Measurements from ENCODE around the gene TRNAU1AP. TPM values are rescaled to one million over a fixed set of nuclear protein-coding genes. Genes with fewer than 3 reads are reported as not detected.

TRNAU1AP gene
- total RNA-seq, 1 donor from 2014 or later = 23.2 TPM

DNA sequence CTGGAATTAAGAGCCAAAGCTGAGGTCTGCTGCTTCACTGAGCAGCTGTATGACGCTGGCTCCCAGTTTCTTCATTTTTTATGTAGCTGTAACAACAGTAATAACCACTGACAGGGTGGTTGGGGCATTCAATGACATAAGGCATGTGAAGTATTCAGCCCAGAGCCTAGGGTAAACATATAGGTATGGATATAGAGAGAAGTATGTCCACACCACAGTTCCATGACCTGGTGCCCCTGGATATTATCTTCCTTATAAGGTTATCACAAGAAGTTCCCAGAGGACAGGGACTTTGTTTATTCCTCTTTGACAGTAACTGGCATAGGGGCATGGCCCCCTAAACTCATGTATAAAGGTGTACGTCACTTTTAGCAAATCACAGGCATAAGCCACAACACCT is 53.9 kb downstream of the TRNAU1AP start:
- no peak for FAIRE-seq
- Histone ChIP-seq H3K36me3 (ENCODE audit: control insufficient read depth, insufficient read depth, low read length) (peaks cover 12% of the 10 kb centered on the region), H3K4me3 (ENCODE audit: low read depth, low read length) (no peak overlapping the region), H3K27me3 (ENCODE audit: control insufficient read depth, insufficient read depth, low read length) (no peaks in the 10 kb centered on the region)
- DNase-seq (ENCODE audit: low read depth) = no peak
- TF ChIP-seq, protein P1, sequence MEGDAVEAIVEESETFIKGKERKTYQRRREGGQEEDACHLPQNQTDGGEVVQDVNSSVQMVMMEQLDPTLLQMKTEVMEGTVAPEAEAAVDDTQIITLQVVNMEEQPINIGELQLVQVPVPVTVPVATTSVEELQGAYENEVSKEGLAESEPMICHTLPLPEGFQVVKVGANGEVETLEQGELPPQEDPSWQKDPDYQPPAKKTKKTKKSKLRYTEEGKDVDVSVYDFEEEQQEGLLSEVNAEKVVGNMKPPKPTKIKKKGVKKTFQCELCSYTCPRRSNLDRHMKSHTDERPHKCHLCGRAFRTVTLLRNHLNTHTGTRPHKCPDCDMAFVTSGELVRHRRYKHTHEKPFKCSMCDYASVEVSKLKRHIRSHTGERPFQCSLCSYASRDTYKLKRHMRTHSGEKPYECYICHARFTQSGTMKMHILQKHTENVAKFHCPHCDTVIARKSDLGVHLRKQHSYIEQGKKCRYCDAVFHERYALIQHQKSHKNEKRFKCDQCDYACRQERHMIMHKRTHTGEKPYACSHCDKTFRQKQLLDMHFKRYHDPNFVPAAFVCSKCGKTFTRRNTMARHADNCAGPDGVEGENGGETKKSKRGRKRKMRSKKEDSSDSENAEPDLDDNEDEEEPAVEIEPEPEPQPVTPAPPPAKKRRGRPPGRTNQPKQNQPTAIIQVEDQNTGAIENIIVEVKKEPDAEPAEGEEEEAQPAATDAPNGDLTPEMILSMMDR (IDR thresholded peaks at IDR 0.05; ENCODE audit: insufficient read depth, low read length, severe bottlenecking) = no peak

DNA sequence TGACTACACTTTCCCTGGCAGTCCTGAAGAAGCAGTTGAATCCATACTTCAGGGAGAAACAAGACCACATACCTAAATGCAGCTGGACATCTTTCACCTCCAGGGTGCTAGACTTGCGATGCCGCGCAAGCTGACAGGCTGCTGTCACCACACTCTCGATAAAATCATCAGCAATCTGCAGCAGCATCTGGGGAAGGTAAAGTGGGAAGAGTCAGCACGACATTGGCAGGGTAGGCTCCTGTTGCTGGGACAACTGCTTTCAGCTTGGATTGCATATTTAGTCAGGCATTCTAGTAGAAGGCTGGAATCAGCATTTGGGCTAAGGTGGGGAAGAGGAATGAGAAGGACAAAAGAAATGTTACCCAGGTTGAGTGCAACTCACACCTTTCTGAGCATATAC is 60.3 kb downstream of the TRNAU1AP start:
- no peak overlapping the region for H3K4me3 ChIP-seq (ENCODE audit: low read depth, low read length)
- FAIRE-seq (peak; percentile 73), DNase-seq (ENCODE audit: low read depth) (no peak)
- TF ChIP-seq, protein P1 (IDR thresholded peaks at IDR 0.05; ENCODE audit: insufficient read depth, low read length, severe bottlenecking) = no peak
- peaks cover 14% of the 10 kb centered on the region for H3K36me3 ChIP-seq (ENCODE audit: control insufficient read depth, insufficient read depth, low read length)
- no peaks in the 10 kb centered on the region for H3K27me3 ChIP-seq (ENCODE audit: control insufficient read depth, insufficient read depth, low read length)

Other genes with a start within 250 kb of the TRNAU1AP start
- gene MED18, start 224.0 kb upstream of the TRNAU1AP start, total RNA-seq = 55.0 and 59.5 TPM in 2 replicates
- gene PHACTR4, start 183.3 kb upstream of the TRNAU1AP start, total RNA-seq = 3.2 and 6.7 TPM in 2 replicates
- 55.9 and 122 TPM in 2 replicates for gene RCC1, start 47.0 kb upstream of the TRNAU1AP start, total RNA-seq
- gene RAB42, start 39.2 kb downstream of the TRNAU1AP start, total RNA-seq = not detected in 2 replicates
- 49.9 and 55.8 TPM in 2 replicates for gene TAF12, start 90.0 kb downstream of the TRNAU1AP start, total RNA-seq
- gene RNU11, start 95.5 kb downstream of the TRNAU1AP start, total RNA-seq = not detected in 2 replicates
- 7.6 and 7.9 TPM in 2 replicates for gene GMEB1, start 115.7 kb downstream of the TRNAU1AP start, total RNA-seq
- gene YTHDF2, start 183.9 kb downstream of the TRNAU1AP start, total RNA-seq = 53.3 and 63.4 TPM in 2 replicates